Subcutaneous abdominal adipose tissue (tissue), 5 donors: ENCODE measurements around the gene RPS19.

ENCODE experiments used
- H3K27ac ChIP-seq: one replicate; pipeline ENCODE4 v1.7.0; 2013; ENCODE audit warnings: low read depth, mild to moderate bottlenecking, inconsistent platforms, low read length, moderate library complexity
- H3K27me3 ChIP-seq, 5 donors: one replicate each; pipeline ENCODE4 v1.7.0; 2013; ENCODE audit warnings: low read length in 5 of 5, inconsistent platforms in 1 of 5; ENCODE audit not compliant: control insufficient read depth in 5 of 5, insufficient read depth in 4 of 5
- H3K36me3 ChIP-seq, 5 donors: one replicate each; pipeline ENCODE4 v1.7.0; 2013; ENCODE audit warnings: low read length in 5 of 5; ENCODE audit not compliant: control insufficient read depth in 5 of 5, insufficient read depth in 5 of 5
- H3K4me1 ChIP-seq, 5 donors: one replicate each; pipeline ENCODE4 v1.7.0; 2013; ENCODE audit warnings: low read length in 5 of 5, mild to moderate bottlenecking in 3 of 5, moderate library complexity in 1 of 5; ENCODE audit not compliant: control insufficient read depth in 5 of 5, insufficient read depth in 5 of 5
- H3K4me3 ChIP-seq, 5 donors: one replicate each; pipeline ENCODE4 v1.7.0; 2013; ENCODE audit warnings: low read length in 5 of 5, low read depth in 1 of 5
- H3K9ac ChIP-seq, 5 donors: one replicate each; pipeline ENCODE4 v1.7.0; 2013; ENCODE audit warnings: low read length in 5 of 5, mild to moderate bottlenecking in 4 of 5, moderate library complexity in 3 of 5
- H3K9me3 ChIP-seq, 5 donors: one replicate each; pipeline ENCODE4 v1.7.0; 2013; ENCODE audit warnings: low read length in 5 of 5; ENCODE audit not compliant: control insufficient read depth in 5 of 5
- donor health status: healthy.
- donor health status: healthy.
- donor health status: healthy.
- donor health status: healthy.
- donor health status: healthy.

The RPS19 gene

GRCh38 chr19:41839211-41839610 is 20.8 kb upstream of the RPS19 start:
- no peaks in the 10 kb centered on the region for H3K4me1 ChIP-seq
- no peaks in the 10 kb centered on the region for H3K36me3 ChIP-seq
- H3K27me3 ChIP-seq: peaks cover 9 to 26% (median 24%) of the 10 kb centered on the region in 5 donors
- H3K27ac ChIP-seq: no peak overlapping the region
- no peaks in the 10 kb centered on the region for H3K9me3 ChIP-seq
- H3K4me3 ChIP-seq: no peak overlapping the region
- H3K9ac ChIP-seq: no peak overlapping the region

DNA sequence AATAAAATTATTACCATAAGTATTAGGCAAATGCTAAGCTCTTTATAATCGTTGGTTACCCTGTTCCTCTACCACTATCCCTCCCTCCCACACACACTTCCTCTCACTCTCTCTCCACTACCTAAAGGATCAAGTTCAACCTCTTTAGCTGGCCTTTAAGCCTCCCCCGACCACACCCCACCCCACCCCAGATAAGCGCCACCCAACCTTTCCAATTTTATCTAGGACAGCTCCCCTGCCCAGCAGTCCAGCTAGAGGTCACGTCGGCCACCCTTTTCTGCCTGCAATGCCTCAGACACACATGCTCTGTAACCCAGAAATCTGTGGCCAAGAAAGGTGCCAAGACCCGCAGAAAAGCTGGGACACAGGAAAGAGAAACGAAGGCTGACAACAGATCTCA is 16.7 kb upstream of the RPS19 start:
- Histone ChIP-seq H3K9me3 (no peaks in the 10 kb centered on the region), H3K4me1 (no peaks in the 10 kb centered on the region), H3K9ac (no peak overlapping the region), H3K36me3 (no peaks in the 10 kb centered on the region), H3K27me3 (peaks cover under 1 to 19% (median 10%) of the 10 kb centered on the region in 5 donors), H3K4me3 (no peak overlapping the region), H3K27ac (no peak overlapping the region)

GRCh38 chr19:41844601-41845000 is 15.5 kb upstream of the RPS19 start, which contains the start of gene LYPD4:
TSS of gene LYPD4 (minus strand) at chr19:41844683. CDS start at chr19:41839285, 5,398 bp downstream.
- no peaks in the 10 kb centered on the region for H3K4me1 ChIP-seq
- H3K4me3 ChIP-seq: no peak within 1 kb of the TSS
- no peak within 1 kb of the TSS for H3K27ac ChIP-seq
- H3K9me3 ChIP-seq: no peaks in the 10 kb centered on the region
- no peaks in the 10 kb centered on the region for H3K36me3 ChIP-seq
- H3K9ac ChIP-seq: no peak within 1 kb of the TSS
- H3K27me3 ChIP-seq: peaks cover 0 to 11% (median 3%) of the 10 kb centered on the region in 5 donors

- H3K4me3 ChIP-seq: no peak within 1 kb of the TSS
- H3K4me1 ChIP-seq: no peaks in the 10 kb centered on the region
- no peak within 1 kb of the TSS for H3K9ac ChIP-seq
- H3K9me3 ChIP-seq: no peaks in the 10 kb centered on the region
- no peaks in the 10 kb centered on the region for H3K36me3 ChIP-seq
- H3K27ac ChIP-seq: no peak within 1 kb of the TSS
- H3K27me3 ChIP-seq: peaks cover 0 to 9% (median 3%) of the 10 kb centered on the region in 5 donors
Observed at GRCh38 chr19:41845001-41845050, 15.2 kb upstream of the RPS19 start, which contains the start of gene DMRTC2. TSS of gene DMRTC2 (plus strand) at chr19:41845042. CDS start at chr19:41847429, 2,387 bp downstream.

GRCh38 chr19:41845051-41845590 is 14.9 kb upstream of the RPS19 start:
- no peak overlapping the region for H3K4me3 ChIP-seq
- H3K27ac ChIP-seq: no peak overlapping the region
- H3K4me1 ChIP-seq: no peaks in the 10 kb centered on the region
- no peaks in the 10 kb centered on the region for H3K36me3 ChIP-seq
- H3K27me3 ChIP-seq: peaks cover 0 to 9% (median 3%) of the 10 kb centered on the region in 5 donors
- no peaks in the 10 kb centered on the region for H3K9me3 ChIP-seq
- no peak overlapping the region for H3K9ac ChIP-seq

GRCh38 chr19:41847351-41848105 is 12.5 kb upstream of the RPS19 start:
- H3K4me3 ChIP-seq: no peak overlapping the region
- H3K27ac ChIP-seq: no peak overlapping the region
- H3K4me1 ChIP-seq: no peaks in the 10 kb centered on the region
- H3K36me3 ChIP-seq: no peaks in the 10 kb centered on the region
- no peak overlapping the region for H3K9ac ChIP-seq
- no peaks in the 10 kb centered on the region for H3K9me3 ChIP-seq
- H3K27me3 ChIP-seq: peaks cover 0 to 9% (median 5%) of the 10 kb centered on the region in 5 donors

DNA sequence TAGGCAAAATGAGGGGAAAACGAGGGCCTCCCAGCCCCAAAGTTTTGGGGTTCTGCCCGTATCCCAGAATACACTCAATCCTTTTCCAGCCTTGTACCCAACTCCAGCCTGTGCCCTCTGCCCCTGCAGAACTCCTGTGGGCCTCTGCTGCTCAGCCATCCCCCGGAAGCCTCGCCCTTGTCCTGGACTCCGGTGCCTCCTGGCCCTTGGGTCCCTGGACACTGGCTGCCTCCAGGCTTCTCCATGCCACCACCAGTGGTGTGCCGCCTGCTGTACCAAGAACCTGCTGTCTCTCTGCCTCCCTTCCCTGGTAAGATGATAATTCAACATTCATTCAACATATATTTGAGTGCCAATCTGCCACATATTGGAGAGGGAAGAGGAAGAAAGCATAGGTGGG is 11.4 kb upstream of the RPS19 start:
- Histone ChIP-seq H3K4me3 (no peak overlapping the region), H3K9ac (no peak overlapping the region), H3K36me3 (no peaks in the 10 kb centered on the region), H3K4me1 (no peaks in the 10 kb centered on the region), H3K27ac (no peak overlapping the region), H3K27me3 (peaks cover 0 to 9% (median 5%) of the 10 kb centered on the region in 5 donors), H3K9me3 (no peaks in the 10 kb centered on the region)

DNA sequence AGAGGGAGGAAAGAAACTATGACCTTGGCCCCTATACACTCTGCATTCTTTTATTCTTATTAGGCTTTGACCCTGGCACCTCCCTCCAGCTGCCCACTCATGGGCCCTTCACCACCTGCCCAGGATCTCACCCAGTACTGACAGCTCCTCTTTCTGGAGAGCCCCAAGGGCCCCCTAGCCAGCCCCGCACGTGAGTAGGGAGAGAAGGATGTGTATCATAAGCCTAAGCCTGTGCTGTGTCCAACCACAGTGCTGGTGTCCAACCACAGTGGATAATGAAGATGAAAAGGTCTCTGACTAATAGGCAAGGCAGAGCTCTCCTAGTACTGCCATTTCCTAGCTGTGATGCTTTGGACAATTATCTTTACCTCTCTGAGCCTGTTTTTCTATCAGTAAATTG is 11.0 kb upstream of the RPS19 start:
- peaks cover 0 to 9% (median 5%) of the 10 kb centered on the region in 5 donors for H3K27me3 ChIP-seq

DNA sequence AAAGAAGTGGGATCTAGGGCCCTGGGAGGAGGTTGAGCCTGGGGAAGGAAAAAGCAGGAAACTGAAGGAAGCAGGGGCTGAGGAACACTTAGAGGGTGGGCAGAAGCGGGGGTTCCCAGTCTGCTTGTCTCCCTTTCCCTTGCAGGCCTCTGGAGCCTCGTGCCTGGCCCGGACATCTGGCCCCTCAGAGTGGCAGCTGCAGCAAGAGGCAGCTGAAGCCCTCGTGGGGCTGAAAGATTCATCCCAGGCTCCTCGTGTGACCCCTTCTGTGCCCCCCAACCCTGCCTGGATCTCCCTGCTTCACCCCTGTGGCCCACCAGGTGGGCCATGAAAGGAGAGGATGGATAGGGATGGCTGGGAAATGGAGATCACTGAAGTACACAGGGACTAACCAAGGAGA is 9.7 kb upstream of the RPS19 start:
- Histone ChIP-seq H3K9me3 (no peaks in the 10 kb centered on the region), H3K4me3 (no peak overlapping the region), H3K36me3 (no peaks in the 10 kb centered on the region), H3K27ac (no peak overlapping the region), H3K4me1 (no peaks in the 10 kb centered on the region), H3K27me3 (peaks cover 0 to 9% (median 5%) of the 10 kb centered on the region in 5 donors), H3K9ac (no peak overlapping the region)

More for the DNA sequence above, 11.0 kb upstream of the RPS19 start:
- no peaks in the 10 kb centered on the region for H3K4me1 ChIP-seq
- H3K36me3 ChIP-seq: no peaks in the 10 kb centered on the region
- no peak overlapping the region for H3K4me3 ChIP-seq
- H3K9me3 ChIP-seq: no peaks in the 10 kb centered on the region
- no peak overlapping the region for H3K27ac ChIP-seq
- no peak overlapping the region for H3K9ac ChIP-seq

DNA sequence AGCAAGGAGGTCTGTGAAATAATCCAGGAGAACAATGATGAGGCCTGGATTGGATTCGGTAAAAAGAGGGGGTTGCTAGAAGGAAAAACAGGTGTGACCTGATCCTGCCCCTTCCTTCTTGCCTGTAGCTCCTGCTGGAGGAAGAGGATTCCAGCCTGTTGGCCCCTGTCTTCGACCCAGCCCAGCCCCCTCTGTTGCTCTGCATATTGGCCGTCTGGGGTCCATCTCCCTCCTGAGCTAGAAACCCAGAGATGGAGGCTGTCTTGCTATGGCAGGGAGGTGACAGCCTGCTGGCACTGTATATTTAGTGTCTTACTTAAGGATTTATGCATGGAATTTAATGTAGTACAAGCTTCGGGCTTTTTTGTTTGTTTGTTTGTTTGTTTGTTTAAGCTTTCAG is 8.6 kb upstream of the RPS19 start:
- Histone ChIP-seq H3K36me3 (no peaks in the 10 kb centered on the region), H3K4me3 (no peak overlapping the region), H3K27ac (no peak overlapping the region), H3K4me1 (no peaks in the 10 kb centered on the region), H3K27me3 (peaks cover 0 to 9% (median 5%) of the 10 kb centered on the region in 5 donors), H3K9me3 (no peaks in the 10 kb centered on the region), H3K9ac (no peak overlapping the region)
